ENCODE results near the gene FAM20A.

DNA sequence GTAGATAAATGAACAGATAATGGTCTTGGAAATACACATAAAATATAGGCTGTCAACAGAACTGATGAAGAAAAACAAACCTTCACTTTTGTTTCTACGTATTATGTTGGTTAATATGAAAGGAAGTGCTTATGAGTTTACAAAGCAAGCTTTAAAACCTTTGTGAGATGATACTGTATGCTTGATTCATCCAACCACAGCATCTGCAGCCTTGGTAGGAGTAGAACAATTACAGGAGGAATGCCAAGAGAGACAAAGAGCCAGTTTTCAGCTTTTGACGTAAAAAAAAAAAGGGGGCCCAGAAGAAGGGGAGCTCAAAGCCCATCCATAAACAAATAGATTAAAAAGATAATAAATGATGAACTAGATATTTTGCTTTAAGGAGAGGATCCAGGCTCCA lies 13.3 kb downstream of the FAM20A start:
- TF ChIP-seq CTCF (conservative IDR thresholded peaks at IDR 0.05; ENCODE audit: low read length) (no peak), EZH2phosphoT487 (IDR thresholded peaks at IDR 0.05; ENCODE audit: borderline replicate concordance) (no peak)
